Neural cell (in vitro differentiated cells): ENCODE measurements around the gene SIL1. TPM values are rescaled to one million over a fixed set of nuclear protein-coding genes. Genes with fewer than 3 reads are reported as not detected.

Experiments
- H2AFZ ChIP-seq: fragments of 200-600, 300-800 bp; sonication (generic), shearing (Covaris generic); 2 replicates; pipeline ENCODE4 v1.6.0; 2014; ENCODE audit warnings: low read depth, mild to moderate bottlenecking, antibody characterized with exemption, low read length, moderate library complexity
- H3F3A ChIP-seq: fragments of 200-600 bp; shearing (Covaris generic); 2 replicates; pipeline ENCODE4 v1.6.1; 2016; ENCODE audit warnings: mild to moderate bottlenecking, moderate library complexity, mixed read lengths, antibody characterized with exemption, low read length; ENCODE audit not compliant: insufficient read depth, poor library complexity, severe bottlenecking
- H3K27ac ChIP-seq: fragments of 200-600, 300-800 bp; sonication (generic), shearing (Covaris generic); 2 replicates; pipeline ENCODE4 v1.5.1; 2014; ENCODE audit warnings: mild to moderate bottlenecking, low read length, moderate library complexity
- H3K27me3 ChIP-seq: fragments of 300-800, 200-600 bp; sonication (generic), shearing (Covaris generic); 2 replicates; pipeline ENCODE4 v1.6.0; 2014; ENCODE audit warnings: mild to moderate bottlenecking, low read depth, low read length, moderate library complexity; ENCODE audit not compliant: insufficient read depth
- H3K36me3 ChIP-seq: fragments of 300-800, 200-600 bp; sonication (generic), shearing (Covaris generic); 2 replicates; pipeline ENCODE4 v1.5.1; 2014; ENCODE audit warnings: mild to moderate bottlenecking, antibody characterized with exemption, low read length, moderate library complexity; ENCODE audit not compliant: insufficient read depth
- H3K4me2 ChIP-seq: fragments of 300-800, 200-600 bp; sonication (generic), shearing (Covaris generic); 2 replicates; pipeline ENCODE4 v1.6.0; 2014; ENCODE audit warnings: mild to moderate bottlenecking, low read length
- H3K4me3 ChIP-seq: fragments of 300-800, 200-600 bp; sonication (generic), shearing (Covaris generic); 2 replicates; pipeline ENCODE4 v1.5.1; 2014; ENCODE audit warnings: mild to moderate bottlenecking, low read length, moderate library complexity
- H3K79me2 ChIP-seq: fragments of 200-600 bp; shearing (Covaris generic); replicated peaks from 2 replicates; pipeline ENCODE4 v1.6.0; 2014; ENCODE audit warnings: mild to moderate bottlenecking, low read length, moderate library complexity; ENCODE audit not compliant: insufficient read depth
- H3K9ac ChIP-seq: fragments of 300-800, 200-600 bp; sonication (generic), shearing (Covaris generic); 2 replicates; pipeline ENCODE4 v1.6.1; 2016; ENCODE audit warnings: mild to moderate bottlenecking, low read length, mixed read lengths
- H3K9me2 ChIP-seq: fragments of 200-600 bp; shearing (Covaris generic); 2 replicates; pipeline ENCODE4 v1.6.1; 2016; ENCODE audit warnings: mild to moderate bottlenecking, low read length, mixed read lengths; ENCODE audit not compliant: insufficient read depth
- H3K9me3 ChIP-seq: fragments of 200-600, 300-800 bp; sonication (generic), shearing (Covaris generic); 2 replicates; pipeline ENCODE4 v1.6.1; 2016; ENCODE audit warnings: mild to moderate bottlenecking, mixed run types, low read length, moderate library complexity, mixed read lengths
- H4K20me1 ChIP-seq: fragments of 200-600 bp; shearing (Covaris generic); 2 replicates; pipeline ENCODE4 v1.6.1; 2016; ENCODE audit warnings: mild to moderate bottlenecking, mixed run types; ENCODE audit not compliant: insufficient read depth
- CTCF ChIP-seq: fragments of 450-650 bp; IDR thresholded peaks from 2 replicates; pipeline ENCODE4 v1.5.1; 2014; ENCODE audit warnings: antibody characterized with exemption, mild to moderate bottlenecking, moderate library complexity; ENCODE audit not compliant: poor library complexity, severe bottlenecking
- EP300 ChIP-seq: fragments of 450-650 bp; conservative IDR thresholded peaks from 2 replicates; pipeline ENCODE4 v1.6.1; 2014; ENCODE audit warnings: antibody characterized with exemption, mild to moderate bottlenecking, moderate library complexity; ENCODE audit not compliant: poor library complexity, severe bottlenecking
- EZH2 ChIP-seq: fragments of 200-600, 300-800 bp; shearing (Covaris generic), sonication (generic); IDR thresholded peaks from 2 replicates; pipeline ENCODE4 v1.6.1; 2014; ENCODE audit warnings: antibody characterized with exemption, low read length, borderline replicate concordance, mild to moderate bottlenecking; ENCODE audit not compliant: insufficient read depth, poor library complexity, severe bottlenecking
- MXI1 ChIP-seq: fragments of 450-650 bp; conservative IDR thresholded peaks from 2 replicates; pipeline ENCODE4 v1.6.1; 2014; ENCODE audit warnings: antibody characterized with exemption, mild to moderate bottlenecking; ENCODE audit not compliant: poor library complexity, severe bottlenecking
- POLR2AphosphoS5 ChIP-seq: IDR thresholded peaks from 2 replicates; pipeline ENCODE4 v1.6.1; 2012
- RAD21 ChIP-seq: fragments of 450-650 bp; conservative IDR thresholded peaks from 2 replicates; pipeline ENCODE4 v1.6.1; 2014; ENCODE audit warnings: antibody characterized with exemption, mild to moderate bottlenecking, moderate library complexity
- SMC3 ChIP-seq: fragments of 450-650 bp; conservative IDR thresholded peaks from 2 replicates; pipeline ENCODE4 v1.6.1; 2014; ENCODE audit warnings: antibody characterized with exemption, mild to moderate bottlenecking, moderate library complexity; ENCODE audit not compliant: poor library complexity
- TAF1 ChIP-seq: IDR thresholded peaks from 2 replicates; pipeline ENCODE4 v1.6.1; 2012; ENCODE audit warnings: low read depth
- polyA plus RNA-seq: library from polyadenylated mRNA; depleted of rRNA; stranded (reverse); fragments of >200 nt; gene quantifications from 2 replicates; pipeline ENCODE4 v1.2.3, GENCODE V29; 2014
- TF ChIP-seq, protein P1 (sequence below): IDR thresholded peaks from 2 replicates; pipeline ENCODE4 v1.6.1; 2012; ENCODE audit warnings: borderline replicate concordance

Gene SIL1
- polyA plus RNA-seq, 1 donor from 2014 or later, result 4.7 TPM

DNA sequence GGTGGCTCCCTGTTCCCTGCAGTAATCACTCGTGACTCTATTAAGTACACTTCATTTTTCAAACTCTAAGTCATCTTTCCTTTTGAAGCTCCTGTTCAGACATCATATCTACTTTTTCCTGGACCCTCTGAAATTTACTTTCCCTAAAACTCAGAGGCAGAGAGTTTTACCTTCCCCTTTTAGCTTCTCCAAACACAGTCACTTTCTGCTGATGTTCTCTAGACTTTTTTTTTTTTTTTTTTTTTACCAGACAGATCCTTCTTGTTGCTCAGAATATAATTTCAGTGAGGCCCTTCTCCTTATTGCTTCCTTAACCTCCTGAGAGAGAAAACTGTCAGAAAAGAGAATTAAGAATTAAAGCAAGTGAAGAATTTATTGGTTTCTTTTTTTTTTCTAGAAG is 236.4 kb downstream of the SIL1 start:
- Histone ChIP-seq H3K79me2 (no peaks in the 10 kb centered on the region), H3K9me3 (no peaks in the 10 kb centered on the region), H3K9ac (no peak overlapping the region), H3K4me3 (no peak overlapping the region), H3K36me3 (no peaks in the 10 kb centered on the region), H3K27me3 (no peaks in the 10 kb centered on the region), H3F3A (no peaks in the 10 kb centered on the region), H3K4me2 (no peak overlapping the region), H3K9me2 (no peaks in the 10 kb centered on the region), H3K27ac (no peak overlapping the region), H4K20me1 (no peaks in the 10 kb centered on the region), H2AFZ (no peak overlapping the region)
- no peak for TF ChIP-seq CTCF
- TF ChIP-seq EZH2, result no peak
- TF ChIP-seq, protein P1, sequence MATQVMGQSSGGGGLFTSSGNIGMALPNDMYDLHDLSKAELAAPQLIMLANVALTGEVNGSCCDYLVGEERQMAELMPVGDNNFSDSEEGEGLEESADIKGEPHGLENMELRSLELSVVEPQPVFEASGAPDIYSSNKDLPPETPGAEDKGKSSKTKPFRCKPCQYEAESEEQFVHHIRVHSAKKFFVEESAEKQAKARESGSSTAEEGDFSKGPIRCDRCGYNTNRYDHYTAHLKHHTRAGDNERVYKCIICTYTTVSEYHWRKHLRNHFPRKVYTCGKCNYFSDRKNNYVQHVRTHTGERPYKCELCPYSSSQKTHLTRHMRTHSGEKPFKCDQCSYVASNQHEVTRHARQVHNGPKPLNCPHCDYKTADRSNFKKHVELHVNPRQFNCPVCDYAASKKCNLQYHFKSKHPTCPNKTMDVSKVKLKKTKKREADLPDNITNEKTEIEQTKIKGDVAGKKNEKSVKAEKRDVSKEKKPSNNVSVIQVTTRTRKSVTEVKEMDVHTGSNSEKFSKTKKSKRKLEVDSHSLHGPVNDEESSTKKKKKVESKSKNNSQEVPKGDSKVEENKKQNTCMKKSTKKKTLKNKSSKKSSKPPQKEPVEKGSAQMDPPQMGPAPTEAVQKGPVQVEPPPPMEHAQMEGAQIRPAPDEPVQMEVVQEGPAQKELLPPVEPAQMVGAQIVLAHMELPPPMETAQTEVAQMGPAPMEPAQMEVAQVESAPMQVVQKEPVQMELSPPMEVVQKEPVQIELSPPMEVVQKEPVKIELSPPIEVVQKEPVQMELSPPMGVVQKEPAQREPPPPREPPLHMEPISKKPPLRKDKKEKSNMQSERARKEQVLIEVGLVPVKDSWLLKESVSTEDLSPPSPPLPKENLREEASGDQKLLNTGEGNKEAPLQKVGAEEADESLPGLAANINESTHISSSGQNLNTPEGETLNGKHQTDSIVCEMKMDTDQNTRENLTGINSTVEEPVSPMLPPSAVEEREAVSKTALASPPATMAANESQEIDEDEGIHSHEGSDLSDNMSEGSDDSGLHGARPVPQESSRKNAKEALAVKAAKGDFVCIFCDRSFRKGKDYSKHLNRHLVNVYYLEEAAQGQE, result no peak
- TF ChIP-seq POLR2AphosphoS5, result no peak
- TF ChIP-seq MXI1, result no peak
- no peak for TF ChIP-seq RAD21
- TF ChIP-seq TAF1, result no peak
- TF ChIP-seq EP300, result no peak
- no peak for TF ChIP-seq SMC3

DNA sequence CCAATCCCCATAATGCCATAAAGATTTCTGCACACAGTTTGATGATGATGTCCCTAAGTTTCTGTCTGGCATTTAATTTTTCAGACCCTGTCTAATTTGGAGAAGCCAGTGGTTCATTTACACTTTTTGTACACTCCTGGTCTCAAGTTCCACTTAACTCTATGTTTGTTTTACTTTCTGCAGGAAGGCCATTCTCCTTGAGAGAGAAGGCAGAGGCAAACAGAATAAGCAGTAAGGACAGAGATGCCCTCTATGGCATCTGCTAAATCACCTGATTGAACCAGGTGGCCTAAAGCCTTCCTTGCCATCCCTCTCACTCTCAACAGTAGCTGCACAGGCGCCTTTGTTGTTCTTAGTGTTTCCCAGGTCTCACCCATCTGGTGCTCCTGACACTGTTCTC is 236.9 kb downstream of the SIL1 start:
- H3K27ac ChIP-seq, result no peak overlapping the region
- TF ChIP-seq TAF1 (no peak), SMC3 (no peak), POLR2AphosphoS5 (no peak), CTCF (no peak), EZH2 (no peak), EP300 (no peak), MXI1 (no peak), RAD21 (no peak)
- TF ChIP-seq, protein P1, result no peak

More for the DNA sequence above, 236.9 kb downstream of the SIL1 start:
- H3K9me3 ChIP-seq, result no peaks in the 10 kb centered on the region
- H3K4me2 ChIP-seq, result no peak overlapping the region
- H2AFZ ChIP-seq, result no peak overlapping the region
- no peaks in the 10 kb centered on the region for H3K36me3 ChIP-seq
- no peaks in the 10 kb centered on the region for H3K9me2 ChIP-seq
- no peaks in the 10 kb centered on the region for H3F3A ChIP-seq
- no peaks in the 10 kb centered on the region for H4K20me1 ChIP-seq
- no peak overlapping the region for H3K9ac ChIP-seq
- no peak overlapping the region for H3K4me3 ChIP-seq
- H3K79me2 ChIP-seq, result no peaks in the 10 kb centered on the region
- H3K27me3 ChIP-seq, result no peaks in the 10 kb centered on the region
